UCSD-AML1 (cell line): ENCODE results near the gene NALCN.
"Not testable (repeated sequence)": the region's sequence is repeated elsewhere in the genome, so short reads cannot be mapped to it uniquely, and the experiment has no call there.

Experiments
- DNase-seq: peaks from one replicate; lab custom pipeline; 2025; ENCODE audit not compliant: unreplicated experiment; lab: John Stamatoyannopoulos, UW

The NALCN gene

DNA sequence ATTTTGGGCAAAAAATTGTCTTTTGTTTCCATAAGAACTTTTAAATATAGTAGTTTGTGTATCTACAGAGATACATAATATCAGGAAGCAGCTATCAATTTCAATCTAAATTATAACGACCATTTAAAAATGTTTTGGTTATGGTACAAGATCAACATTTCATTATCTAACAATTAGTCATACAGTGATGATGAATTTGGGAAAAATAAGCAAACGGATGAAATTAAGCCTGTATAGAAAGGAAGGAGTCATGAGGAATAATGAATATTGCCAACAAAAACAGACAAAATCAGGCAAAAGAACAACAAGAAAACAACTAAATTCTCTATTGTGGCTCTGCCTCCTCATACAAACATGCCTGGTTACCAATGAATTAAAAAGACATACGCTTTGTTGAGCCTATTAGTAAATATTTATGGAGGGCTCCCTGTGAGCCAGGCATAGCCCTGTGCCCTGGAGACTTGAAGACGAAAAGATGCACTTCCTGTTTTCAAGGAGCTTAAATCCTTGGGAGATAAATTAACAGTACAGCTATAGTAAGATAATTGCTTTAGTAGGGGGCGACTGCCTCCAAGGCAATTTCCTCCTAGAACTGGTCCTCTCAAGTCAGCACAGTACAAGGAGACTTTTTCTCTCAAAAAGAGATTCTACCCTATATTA is 73.0 kb downstream of the NALCN start:
- no peak for DNase-seq

DNA sequence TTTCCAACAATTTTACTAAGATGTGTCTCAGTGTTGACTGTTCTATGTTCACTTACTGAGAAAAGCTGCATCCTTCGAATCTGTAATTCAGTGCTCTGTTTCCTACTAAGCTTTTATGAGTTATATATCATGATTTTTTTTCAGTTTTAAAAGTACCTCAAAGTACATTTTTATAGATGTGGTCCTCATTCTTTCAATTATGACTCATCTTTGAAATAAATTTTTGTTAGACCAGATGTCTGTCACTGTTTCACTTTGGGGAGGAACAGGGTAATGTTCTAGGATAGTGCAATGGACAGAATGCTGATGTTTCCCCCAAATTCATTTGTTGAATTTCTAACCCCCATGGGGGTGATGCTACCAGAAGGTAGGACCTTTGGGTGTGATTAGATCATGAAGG is 74.8 kb downstream of the NALCN start:
- DNase-seq = no peak

DNA sequence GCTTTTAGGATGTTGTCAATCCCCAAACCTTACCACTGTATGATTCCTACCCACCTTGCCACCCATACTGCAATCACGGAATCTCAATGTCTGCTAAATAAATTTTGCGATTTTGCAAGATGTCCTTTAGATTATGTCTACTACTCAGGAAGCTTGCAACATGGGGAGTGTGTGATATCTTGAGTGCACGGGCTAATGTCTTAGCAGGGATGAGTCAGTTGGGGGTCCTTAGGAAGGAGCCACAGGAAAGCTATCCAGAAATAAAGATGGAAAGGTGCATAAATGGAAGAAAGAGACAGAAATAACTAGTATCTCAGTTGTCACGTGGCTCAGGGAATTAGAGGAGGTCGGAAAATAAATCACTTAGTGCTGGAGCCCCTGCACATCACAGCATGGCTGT is 77.1 kb downstream of the NALCN start:
- no peak for DNase-seq

DNA sequence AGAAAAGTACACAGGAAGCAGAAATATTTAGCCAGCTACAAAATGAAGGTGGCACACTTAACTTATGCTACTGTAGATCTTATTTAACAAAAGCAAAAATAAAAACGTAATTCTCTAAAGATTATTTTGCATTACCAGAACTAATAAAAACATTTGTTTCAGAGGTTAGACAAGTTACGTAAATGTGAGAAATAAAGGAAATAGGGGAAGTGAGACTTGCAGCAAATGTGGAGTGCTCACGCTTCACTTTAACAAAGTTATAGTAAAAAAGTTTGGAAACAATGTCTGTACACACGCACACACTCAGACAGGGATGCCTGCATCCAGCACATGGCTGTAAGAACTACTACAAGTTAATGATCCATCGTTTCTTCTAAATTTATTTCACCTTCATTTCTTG is 83.7 kb downstream of the NALCN start:
- no peak for DNase-seq

DNA sequence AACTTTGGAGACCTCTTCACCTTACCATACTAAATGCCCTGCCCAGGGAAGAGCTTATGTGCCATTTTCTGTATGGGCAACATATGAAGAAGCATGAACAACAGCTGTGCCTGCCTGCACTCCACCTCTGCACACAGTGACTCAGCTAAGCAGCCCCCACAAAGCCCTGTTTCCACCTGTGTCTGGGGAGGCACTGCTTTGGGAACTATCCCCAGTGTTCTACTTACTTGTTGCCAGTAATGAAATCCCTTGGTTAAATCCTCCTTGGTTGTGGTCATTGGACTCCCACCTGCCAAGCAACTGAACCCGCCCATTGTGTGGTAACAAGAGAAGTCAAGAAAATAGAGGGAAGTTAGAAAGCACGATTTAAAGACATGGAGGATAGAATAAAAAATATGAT is 84.6 kb downstream of the NALCN start:
- no peak for DNase-seq

DNA sequence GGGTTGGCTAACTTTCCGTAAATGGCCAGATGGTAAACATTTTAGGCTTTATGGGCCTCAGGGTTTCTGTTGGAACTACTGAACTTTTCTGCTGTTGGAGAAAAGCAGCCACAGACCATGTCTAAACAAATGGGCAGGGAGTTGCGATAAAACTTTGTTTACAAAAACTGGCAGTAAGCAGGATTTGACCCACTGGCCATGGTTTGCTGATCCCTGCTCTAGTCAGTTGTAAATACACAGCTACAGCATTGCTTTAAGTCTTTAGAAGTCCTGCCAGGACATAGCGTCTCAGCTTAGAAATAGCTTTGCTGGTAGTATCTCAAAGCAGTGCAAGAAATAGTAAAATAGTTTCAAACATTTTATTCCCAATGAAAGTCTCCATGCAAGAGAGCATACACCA is 88.4 kb downstream of the NALCN start:
- no peak for DNase-seq

DNA sequence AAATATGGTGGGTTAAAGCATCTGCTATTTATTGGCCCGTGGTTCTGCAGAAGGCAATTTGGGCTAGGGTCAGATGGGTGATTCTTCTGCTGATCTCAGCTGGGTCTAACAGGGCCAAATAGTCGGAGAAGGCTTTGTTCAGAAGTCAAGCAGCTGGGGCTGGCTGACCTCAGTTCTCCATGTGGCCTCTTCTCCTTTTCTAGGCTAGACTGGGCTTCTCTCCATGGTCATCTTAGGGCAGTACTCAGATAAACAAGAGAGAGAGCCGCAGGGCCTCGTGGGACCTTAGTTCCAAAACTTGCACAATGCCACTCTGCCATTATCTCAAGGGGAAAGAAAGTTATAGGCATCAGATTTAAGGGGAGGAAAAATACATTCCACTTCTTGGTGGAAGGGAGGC is 89.6 kb downstream of the NALCN start:
- no peak for DNase-seq

DNA sequence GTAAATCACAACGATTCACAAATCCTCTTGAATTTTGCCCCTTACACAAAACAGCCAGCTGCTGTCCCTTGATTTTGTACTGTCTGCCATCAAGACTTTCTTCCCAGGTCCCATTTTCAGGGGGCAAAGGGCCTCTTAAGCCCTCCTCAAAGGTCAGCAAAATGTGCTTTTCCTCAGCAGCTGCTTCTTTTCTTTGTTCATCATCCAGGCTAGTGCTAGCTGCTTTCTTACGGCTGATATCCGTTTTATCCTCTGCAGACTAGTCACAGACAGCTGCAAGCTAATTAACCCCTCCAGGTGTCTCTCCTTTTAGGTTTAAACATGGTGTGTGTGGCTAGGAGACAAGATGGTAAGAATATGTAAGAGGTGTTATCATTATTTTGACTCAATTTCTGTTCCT is 90.9 kb downstream of the NALCN start:
- DNase-seq = no peak

DNA sequence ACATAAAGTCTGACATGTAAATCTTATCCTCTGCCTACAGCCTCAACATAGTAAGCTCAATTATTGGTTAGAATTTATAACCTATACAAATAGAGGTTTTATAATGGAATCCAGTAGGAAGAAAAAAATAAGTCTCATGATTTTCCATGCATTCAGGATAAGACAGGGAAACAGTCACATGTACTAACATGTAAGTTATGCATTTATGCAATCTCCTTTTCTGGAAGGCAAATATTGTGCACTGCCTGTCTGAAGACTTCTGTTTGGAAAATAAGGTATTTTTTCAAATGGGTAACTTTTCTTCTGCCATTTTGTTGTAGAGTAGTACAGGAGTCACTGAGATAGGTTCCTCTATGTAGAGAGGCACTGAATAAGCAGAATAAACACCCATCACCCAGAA is 92.7 kb downstream of the NALCN start:
- no peak for DNase-seq

DNA sequence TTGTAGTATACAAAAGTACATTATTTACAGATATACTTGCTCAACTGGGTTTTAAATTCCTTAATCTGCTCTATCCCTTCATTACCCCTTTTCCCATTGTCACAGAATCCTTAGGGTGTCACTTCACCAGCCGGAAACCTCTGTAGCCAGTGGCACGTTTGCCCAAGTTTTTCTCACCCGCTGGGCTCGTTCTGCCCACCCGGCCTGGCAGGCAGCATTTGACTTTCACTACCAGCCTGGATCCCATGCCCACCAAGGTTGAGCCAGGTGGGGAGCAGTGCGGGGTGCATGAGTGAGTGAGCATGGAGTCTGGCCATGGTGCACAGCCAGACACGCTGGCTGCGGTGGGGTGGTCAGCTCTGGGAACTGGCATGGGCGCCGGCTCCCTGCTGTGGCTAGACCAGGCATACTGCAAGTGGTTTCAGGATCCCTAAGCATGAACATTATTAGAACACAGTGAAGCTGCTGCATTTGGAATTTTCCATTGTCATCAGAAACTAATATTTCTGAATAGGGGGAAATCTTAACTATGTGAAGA is 98.3 kb downstream of the NALCN start:
- DNase-seq = no peak

DNA sequence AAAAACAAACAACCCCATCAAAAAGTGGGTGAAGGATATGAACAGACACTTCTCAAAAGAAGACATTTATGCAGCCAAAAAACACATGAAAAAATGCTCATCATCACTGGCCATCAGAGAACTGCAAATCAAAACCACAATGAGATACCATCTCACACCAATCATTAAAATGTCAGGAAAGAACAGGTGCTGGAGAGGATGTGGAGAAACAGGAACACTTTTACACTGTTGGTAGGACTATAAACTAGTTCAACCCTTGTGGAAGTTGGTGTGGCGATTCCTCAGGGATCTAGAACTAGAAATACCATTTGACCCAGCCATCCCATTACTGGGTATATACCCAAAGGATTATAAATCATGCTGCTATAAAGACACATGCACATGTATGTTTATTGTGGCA is 102.8 kb downstream of the NALCN start:
- DNase-seq = not testable (repeated sequence)

DNA sequence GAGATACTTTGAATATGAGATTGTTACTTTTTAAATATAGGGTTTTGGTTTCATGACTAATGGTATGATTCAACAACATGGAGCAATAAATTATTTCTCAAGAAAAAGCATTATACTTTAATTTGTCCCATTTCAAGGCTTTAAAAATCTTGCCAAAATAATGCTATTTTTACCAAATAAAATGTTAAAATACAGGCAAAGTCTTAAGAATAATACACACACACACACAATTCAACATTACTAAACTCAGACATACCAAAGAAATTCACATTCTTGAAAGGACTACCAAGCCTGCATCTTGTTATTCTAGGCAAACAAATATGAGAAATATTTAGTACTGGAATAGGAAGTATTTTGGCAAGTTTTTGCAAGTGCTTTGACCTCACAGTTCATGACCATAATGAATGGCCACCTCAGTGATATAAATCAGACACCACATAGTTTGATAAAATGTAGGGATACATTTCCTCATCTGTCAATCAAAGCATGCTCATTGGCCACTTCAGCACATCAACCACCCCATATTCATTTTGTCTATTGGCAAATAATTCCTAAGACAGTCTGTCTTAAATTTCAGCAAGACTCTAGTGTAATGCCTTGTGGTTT is 107.2 kb downstream of the NALCN start:
- no peak for DNase-seq

DNA sequence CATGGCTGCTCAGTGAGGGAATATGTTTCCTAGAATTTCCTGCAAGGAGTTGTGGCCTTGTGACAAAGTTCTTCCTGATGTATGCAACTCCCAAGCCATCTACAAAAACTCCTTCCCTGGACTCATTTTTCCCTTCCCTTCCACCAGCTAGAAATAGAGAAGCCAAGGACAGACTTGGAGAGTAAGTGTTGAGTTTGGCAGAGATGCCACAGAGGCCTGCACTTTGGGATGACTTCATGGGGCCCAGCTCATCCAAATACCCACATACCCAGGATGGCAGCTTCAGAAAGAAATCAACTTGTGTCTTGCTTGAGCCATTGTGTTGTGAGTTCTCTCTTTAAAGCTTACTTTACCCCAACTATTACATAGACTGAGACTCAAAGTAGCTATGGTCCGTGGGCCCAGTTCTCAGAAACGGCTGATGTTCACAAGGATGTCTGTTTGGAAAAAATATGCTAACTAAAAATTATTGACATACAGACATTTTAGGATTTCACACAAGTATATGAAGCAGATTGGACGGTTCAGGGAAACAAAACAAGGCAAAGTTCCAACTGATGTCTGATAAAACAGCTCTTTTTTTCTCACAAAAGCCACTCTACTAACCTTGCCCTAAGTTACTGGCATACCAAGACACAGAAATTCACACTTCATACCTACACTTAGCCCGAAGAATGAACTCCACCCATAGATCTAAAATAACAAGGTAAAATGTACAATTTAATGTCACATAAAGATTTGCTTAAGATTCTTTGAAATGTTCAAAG is 107.9 kb downstream of the NALCN start:
- DNase-seq = no peak

DNA sequence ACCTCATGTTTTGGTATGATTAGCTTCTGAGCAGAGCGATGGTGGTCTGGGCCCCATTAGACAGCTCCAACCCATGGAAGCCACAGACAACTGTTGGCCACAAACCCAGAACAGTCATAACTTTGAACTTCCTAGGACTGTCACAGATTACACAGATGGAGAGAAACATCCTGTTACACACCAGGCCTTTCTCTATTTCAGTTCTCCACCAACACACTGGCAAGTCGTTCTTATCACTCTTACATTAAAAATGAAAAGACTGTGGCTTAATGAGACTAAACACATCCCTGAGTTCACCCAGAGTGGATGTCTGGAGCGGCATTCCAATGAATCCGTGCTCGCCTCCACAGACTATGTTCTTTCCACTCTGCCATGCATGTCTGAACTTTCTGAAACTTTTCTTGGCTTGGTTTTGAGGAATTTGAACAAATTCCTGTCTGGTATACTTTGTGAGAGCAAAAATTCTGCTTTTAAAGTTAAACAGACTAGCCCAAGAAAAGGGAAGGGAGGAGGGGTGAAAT is 109.1 kb downstream of the NALCN start:
- DNase-seq = no peak

DNA sequence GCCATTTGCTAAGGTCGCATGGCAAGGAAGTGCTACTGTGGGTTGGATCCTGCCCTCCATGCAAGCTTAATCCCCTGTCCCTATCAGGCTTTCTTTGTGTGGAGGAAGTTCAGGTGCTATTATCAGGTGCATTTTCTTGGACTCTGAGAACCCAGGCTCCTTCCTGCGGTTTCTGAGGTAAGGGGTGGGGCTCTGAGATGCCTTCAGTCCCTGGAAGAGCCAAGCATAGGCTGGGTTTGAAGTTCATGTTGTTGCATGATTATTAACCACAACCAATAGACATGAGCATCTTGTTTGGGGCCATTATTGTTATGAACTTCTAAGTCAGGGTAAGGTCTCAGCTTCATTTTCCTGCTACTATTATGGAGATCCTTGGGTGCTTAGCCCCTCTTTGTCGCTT is 109.5 kb downstream of the NALCN start:
- DNase-seq = no peak

DNA sequence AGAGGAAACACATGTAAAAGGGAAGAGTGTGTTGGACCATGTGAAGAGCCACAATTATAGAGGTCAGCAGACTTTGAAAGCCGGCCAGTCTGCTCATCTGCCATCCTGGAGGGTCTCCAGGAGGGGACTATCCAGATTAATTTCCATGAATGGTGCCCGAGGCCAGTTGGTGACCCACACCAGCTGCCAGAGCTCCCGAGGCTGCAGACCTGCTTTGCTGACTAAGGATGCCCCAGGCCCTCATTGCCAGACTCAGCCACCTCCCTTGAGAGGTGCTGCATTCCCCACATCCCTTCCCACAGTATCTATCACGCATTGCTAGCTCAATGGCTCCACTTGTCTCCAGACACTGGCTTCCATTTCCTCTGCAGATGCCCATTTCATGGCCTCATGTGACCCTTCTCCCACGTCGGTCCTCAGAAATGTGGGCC is 110.3 kb downstream of the NALCN start:
- no peak for DNase-seq

DNA sequence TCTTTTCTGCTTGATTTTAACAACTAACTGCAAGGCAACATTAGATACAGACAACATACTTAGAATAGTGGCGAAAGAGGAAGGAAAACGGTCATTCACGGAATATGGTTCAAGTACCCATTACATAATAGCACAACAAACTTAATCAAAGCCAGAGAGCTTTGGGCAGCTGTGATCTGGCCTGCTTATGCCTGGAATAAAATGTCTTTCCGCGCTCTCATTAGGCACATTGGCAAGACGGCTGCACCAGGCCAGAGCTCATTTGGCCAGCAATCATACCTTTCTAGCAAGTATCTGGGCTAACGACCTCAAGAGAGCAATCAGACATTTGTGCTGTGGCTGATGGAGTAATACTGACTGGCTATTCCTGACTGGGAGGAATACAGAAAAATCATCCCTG is 112.8 kb downstream of the NALCN start:
- no peak for DNase-seq

DNA sequence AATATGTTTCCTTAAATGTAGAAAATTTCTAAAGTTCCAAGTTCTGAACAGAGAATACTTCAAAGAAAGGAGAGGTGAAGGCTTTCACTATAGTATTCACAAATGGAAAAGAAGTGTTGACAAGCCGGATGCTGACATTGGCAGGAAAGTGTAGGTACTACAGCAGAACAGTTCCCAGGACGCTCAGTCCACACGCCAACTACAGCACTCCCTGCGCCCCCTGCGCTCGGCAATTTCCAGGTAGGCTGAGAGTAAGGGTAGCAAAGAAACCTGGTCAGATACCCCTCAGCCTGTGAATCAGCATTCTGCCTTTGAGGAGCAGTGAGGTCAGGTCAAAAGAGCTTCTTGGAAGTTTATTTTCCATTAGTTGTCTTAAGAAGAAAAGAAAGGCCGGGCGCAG is 115.3 kb downstream of the NALCN start:
- no peak for DNase-seq

DNA sequence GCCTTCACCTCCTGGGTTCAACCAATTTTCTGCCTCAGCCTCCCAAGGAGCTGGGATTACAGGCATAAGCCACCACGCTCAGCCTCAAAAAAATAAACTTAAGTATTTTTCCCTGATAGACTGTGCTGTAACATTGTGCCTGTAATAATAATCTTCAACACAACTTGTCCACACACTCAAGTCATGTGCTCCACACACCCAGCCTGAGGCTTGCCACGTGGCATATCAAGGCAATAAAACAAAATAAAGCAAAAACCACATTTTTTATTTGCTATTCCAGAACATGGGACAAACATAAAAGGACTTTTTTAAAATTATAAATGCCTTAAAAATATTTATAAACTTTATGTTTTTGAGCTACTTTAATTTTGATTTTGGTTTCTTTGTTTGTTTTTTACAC is 115.8 kb downstream of the NALCN start:
- DNase-seq = no peak

DNA sequence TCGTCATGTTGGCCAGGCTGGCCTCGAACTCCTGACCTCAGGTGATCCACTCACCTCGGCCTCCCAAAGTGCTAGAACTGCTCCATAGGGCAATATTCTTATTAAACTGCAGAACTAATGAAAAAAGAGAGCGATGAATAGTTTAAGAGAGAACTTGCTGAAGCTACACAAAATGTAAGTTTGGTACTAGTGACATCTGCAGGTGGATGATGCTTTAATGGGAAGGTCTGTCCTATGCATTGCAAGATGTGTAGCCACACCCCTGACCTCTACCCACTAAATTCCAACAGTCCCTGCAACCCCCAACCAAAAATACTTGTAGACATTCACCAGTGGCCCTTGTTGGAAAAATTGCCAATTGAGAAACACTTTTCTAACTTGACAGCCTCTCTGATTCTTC is 117.8 kb downstream of the NALCN start:
- no peak for DNase-seq

DNA sequence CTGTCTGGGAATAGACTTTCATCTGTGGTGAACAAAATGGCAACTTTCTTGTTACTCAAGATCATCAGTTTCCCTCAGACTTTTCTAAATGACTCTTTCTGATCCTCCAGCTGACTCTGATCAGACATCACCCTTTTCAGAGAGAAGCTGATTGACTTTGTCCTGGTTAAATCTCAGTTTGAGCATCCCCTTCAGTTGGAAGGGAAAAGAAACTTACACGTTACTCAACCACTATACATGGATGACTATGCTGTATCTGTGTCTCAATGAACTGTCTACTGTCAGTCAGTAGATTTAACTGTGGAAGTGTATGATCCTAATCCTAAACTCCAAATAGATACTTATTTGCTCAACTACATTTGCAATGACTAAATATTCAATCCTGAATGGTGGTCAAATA is 118.5 kb downstream of the NALCN start:
- DNase-seq = no peak

DNA sequence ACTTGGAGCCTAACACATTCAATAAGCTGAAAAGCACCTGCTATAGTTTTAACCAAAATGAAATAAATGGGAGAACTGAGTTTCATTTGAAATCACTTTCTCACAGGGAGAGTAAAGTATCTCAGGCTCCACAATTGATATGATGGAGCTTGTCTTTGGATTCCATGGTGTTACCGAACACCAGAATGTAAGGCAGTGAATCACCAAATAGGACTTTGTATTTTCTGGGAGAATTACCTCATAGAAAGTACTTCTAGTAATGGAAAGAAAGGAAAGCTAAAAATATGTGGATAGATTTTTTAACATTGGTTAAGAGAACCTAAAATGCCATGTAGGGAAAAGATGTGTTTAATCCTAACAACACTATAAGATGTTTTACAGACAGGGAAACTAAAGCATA is 123.6 kb downstream of the NALCN start:
- no peak for DNase-seq
